Heart right ventricle (tissue), 16 donors: ENCODE measurements around the gene GAB2. TPM values are rescaled to one million over a fixed set of nuclear protein-coding genes. Genes with fewer than 3 reads are reported as not detected.

Experiments
- ATAC-seq, 8 donors: fragments of 200-7000 bp; cut with Tn5 transposase; one replicate each; pipeline ENCODE4 v1.9.1; 2020; ENCODE audit warnings: mild to moderate bottlenecking in 8 of 8, moderate library complexity in 8 of 8, moderate number of reproducible peaks in 1 of 8
- DNase-seq, 2 donors: peaks; one replicate each; pipeline ENCODE4 v3.0.0-alpha.2; 2020
- H3K27ac ChIP-seq, 10 donors: fragments of 200-600 bp; sonication (generic) in 2 of 10; one replicate each; pipeline versions ENCODE4 v1.5.0 to v1.8.0; 2020 to 2022; ENCODE audit warnings: mild to moderate bottlenecking in 3 of 10
- H3K27me3 ChIP-seq, 7 donors: fragments of 200-600 bp; one replicate each; pipeline ENCODE4 v1.8.0; 2021 to 2022; ENCODE audit warnings: mild to moderate bottlenecking in 2 of 7
- H3K36me3 ChIP-seq, 9 donors: fragments of 200-600 bp; sonication (generic) in 1 of 9; one replicate each; pipeline versions ENCODE4 v1.5.0 to v1.8.0; 2020 to 2022; ENCODE audit warnings: mild to moderate bottlenecking in 2 of 9
- H3K4me1 ChIP-seq, 9 donors: fragments of 200-600 bp; sonication (generic) in 1 of 9; one replicate each; pipeline versions ENCODE4 v1.5.0 to v1.8.0; 2020 to 2022; ENCODE audit warnings: mild to moderate bottlenecking in 4 of 9
- H3K4me3 ChIP-seq, 10 donors: fragments of 200-600 bp; sonication (generic) in 2 of 10; one replicate each; pipeline versions ENCODE4 v1.5.0 to v1.8.0; 2020 to 2022; ENCODE audit warnings: mild to moderate bottlenecking in 7 of 10, moderate library complexity in 2 of 10
- H3K9me3 ChIP-seq, 11 donors: fragments of 200-600 bp in 10 of 11; sonication (generic) in 2 of 11; one replicate each; pipeline versions ENCODE4 v1.5.0 to v1.8.0; 2013 to 2022; ENCODE audit warnings: mild to moderate bottlenecking in 2 of 11, control low read depth in 1 of 11, moderate library complexity in 1 of 11
- WGBS, 2 donors: extraction: QIAGEN DNeasy Blood & Tissue Kit; methylation state at CpG; one replicate each; pipeline ENCODE4 v1.1.7; 2013; ENCODE audit warnings: inconsistent platforms in 1 of 2; 5-methylcytosine and 5-hydroxymethylcytosine counted together
- intact Hi-C, 10 donors: fragments of 100-400 bp; cut with DNase I; formaldehyde crosslinking; loops; one replicate each; pipeline versions ENCODE4 v1.11.1 to v1.14.2; 2022
- polyA plus RNA-seq, 2 donors: library from polyadenylated mRNA; stranded (reverse); fragments of 200-250 nt; gene quantifications; one replicate each; pipeline ENCODE4 v1.2.3, GENCODE V29; 2013
- total RNA-seq, 10 donors: library from RNA; stranded (reverse); fragmentation: NEBNext Ultra II Directional in 3 of 10; extraction: Animal tissue kit (Norgen Biotek cat#: 25700) in 3 of 10; gene quantifications; one replicate each; pipeline versions ENCODE4 v1.2.1 to v1.2.4, GENCODE V29; 2021 to 2023
- TF ChIP-seq, protein P1 (sequence below), 9 donors: fragments of 200-600 bp; sonication (generic) in 2 of 9; IDR thresholded peaks; one replicate each; pipeline versions ENCODE4 v1.5.0 to v1.8.0; 2021 to 2022; ENCODE audit warnings: antibody characterized with exemption in 9 of 9, mild to moderate bottlenecking in 5 of 9, moderate library complexity in 1 of 9
- donor health status: Arrhythmogenic right ventricular cardiomyopathy.
- donor health status: ischemic (EF 13 %, LVEDD 7.1; RV severe dilation, severe dysfunction).
- donor health status: healthy with polysubstance abuse.
- donor health status: DM: no; HTN: yes; CAD: no.
- donor health status: DM: no; HTN: no; CAD: no.
- donor health status: ischemic (EF 25% LVEDD 6.9; RV normal size, moderate dysfunction).
- donor health status: ischemic (EF 25% LVEDD 5.7; RV mildly dilated, moderate dysfunction).
- donor health status: healthy.
- donor health status: DM: yes; HTN: yes; CAD: no.
- donor health status: Ischemic cardiomyopathy.
- donor health status: ischemic (EF 35%, LVEDD 5.7; RV mildly dilated, moderate dysfunction).
- donor health status: nonischemic (EF 11% LVEDD 7.7; RV severe dilation, severe dysfunction).
- donor health status: DM: yes; HTN: yes; CAD: no.
- donor health status: PGD.
- donor health status: ischemic (EF 29% LVEDD 5.4; RV normal size, mild dysfunction).
- donor health status: nonischemic (EF 23%, LVEDD 6.1; RV moderate dilation, normal function).

Gene GAB2
- total and polyA plus RNA-seq, 12 donors: 5.0 to 44.6 (median 27.0) TPM

GRCh38 chr11:78428266-78428636, 10.6 kb upstream of the GAB2 start:
- Histone ChIP-seq H3K27ac (peak overlapping the region in 3 of 10 donors; percentile 45 to 90 (median 53)), H3K36me3 (no peaks in the 10 kb centered on the region), H3K4me1 (peaks cover 0 to 60% (median 16%) of the 10 kb centered on the region in 9 donors), H3K27me3 (no peaks in the 10 kb centered on the region), H3K4me3 (peak overlapping the region in 1 of 10 donors; percentile 11), H3K9me3 (no peaks in the 10 kb centered on the region)
- intact Hi-C loops: loop anchor here in 5 of 10 donors (10.0 kb wide), 4 partner anchors 127 to 293 kb away; partner anchors contain the start of gene ALG8 (in 2 of the 5)
- ATAC-seq (no peak), DNase-seq (no peak)
- TF ChIP-seq, protein P1, sequence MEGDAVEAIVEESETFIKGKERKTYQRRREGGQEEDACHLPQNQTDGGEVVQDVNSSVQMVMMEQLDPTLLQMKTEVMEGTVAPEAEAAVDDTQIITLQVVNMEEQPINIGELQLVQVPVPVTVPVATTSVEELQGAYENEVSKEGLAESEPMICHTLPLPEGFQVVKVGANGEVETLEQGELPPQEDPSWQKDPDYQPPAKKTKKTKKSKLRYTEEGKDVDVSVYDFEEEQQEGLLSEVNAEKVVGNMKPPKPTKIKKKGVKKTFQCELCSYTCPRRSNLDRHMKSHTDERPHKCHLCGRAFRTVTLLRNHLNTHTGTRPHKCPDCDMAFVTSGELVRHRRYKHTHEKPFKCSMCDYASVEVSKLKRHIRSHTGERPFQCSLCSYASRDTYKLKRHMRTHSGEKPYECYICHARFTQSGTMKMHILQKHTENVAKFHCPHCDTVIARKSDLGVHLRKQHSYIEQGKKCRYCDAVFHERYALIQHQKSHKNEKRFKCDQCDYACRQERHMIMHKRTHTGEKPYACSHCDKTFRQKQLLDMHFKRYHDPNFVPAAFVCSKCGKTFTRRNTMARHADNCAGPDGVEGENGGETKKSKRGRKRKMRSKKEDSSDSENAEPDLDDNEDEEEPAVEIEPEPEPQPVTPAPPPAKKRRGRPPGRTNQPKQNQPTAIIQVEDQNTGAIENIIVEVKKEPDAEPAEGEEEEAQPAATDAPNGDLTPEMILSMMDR (IDR thresholded peaks at IDR 0.05): no peak

GRCh38 chr11:78427615-78428265, 10.1 kb upstream of the GAB2 start:
- WGBS, 2 donors: 59 to 73% methylated on average over 11 of the region's 11 CpGs
- Histone ChIP-seq H3K4me3 (peak overlapping the region in 5 of 10 donors; percentile 4 to 26 (median 19)), H3K9me3 (no peaks in the 10 kb centered on the region), H3K27me3 (no peaks in the 10 kb centered on the region), H3K27ac (peak overlapping the region in 3 of 10 donors; percentile 45 to 90 (median 53)), H3K4me1 (peaks cover 0 to 59% (median 14%) of the 10 kb centered on the region in 9 donors), H3K36me3 (no peaks in the 10 kb centered on the region)
- intact Hi-C loops: loop anchor here in 5 of 10 donors (10.0 kb wide), 4 partner anchors 127 to 293 kb away; partner anchors contain the start of gene ALG8 (in 2 of the 5)
- ATAC-seq (no peak), DNase-seq (no peak)
- TF ChIP-seq, protein P1 (IDR thresholded peaks at IDR 0.05): no peak

GRCh38 chr11:78426845-78427244, 9.2 kb upstream of the GAB2 start:
- H3K27ac ChIP-seq: peak overlapping the region in 1 of 10 donors; percentile 90
- DNase-seq (no peak), ATAC-seq (no peak)
- intact Hi-C loops: loop anchor here in 5 of 10 donors (10.0 kb wide), 4 partner anchors 128 to 292 kb away; partner anchors contain the start of gene ALG8 (in 2 of the 5)
- no peak overlapping the region for H3K4me3 ChIP-seq
- H3K4me1 ChIP-seq: peaks cover 0 to 55% (median 10%) of the 10 kb centered on the region in 9 donors
- no peaks in the 10 kb centered on the region for H3K9me3 ChIP-seq
- TF ChIP-seq, protein P1 (IDR thresholded peaks at IDR 0.05): no peak
- no peaks in the 10 kb centered on the region for H3K36me3 ChIP-seq
- 97% methylated on average over 1 of the region's 1 CpG for WGBS, 2 donors
- no peaks in the 10 kb centered on the region for H3K27me3 ChIP-seq

DNA sequence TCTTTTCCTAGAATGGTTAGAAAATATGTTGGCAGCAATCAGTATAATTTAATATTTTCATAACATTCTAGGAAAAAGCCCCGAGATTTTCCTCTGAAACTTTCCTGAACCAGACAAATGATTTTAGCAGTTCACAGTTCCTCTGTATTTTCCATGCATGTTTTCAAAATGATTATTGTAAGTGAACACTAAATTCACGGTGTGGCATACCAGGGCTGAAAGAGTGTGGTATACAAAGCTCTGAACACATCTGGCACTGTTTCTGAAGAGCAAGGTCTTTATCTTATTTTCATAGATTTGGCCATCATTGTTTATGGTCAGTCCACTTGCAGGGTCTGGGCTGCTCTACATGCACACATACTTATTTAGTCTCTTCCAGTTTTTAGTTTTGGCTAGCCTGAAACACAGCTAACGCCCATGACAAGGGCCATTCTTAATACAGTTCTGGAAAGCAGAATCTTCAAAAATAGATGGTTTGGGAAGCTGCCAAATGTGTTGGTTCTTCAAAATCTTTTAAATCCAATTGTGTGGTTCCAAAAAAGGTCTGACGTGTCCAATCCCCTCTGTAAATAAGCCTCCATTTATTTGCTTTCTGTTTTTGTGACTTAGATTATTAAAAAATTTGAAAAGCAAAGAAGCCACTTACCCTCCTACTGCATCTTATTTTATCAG, 7.9 kb upstream of the GAB2 start:
- Histone ChIP-seq H3K27ac (peak overlapping the region in 3 of 10 donors; percentile 42 to 90 (median 57)), H3K4me1 (peaks cover 0 to 65% (median 15%) of the 10 kb centered on the region in 9 donors), H3K4me3 (no peak overlapping the region), H3K36me3 (no peaks in the 10 kb centered on the region), H3K9me3 (no peaks in the 10 kb centered on the region), H3K27me3 (no peaks in the 10 kb centered on the region)
- TF ChIP-seq, protein P1 (IDR thresholded peaks at IDR 0.05): no peak
- DNase-seq: no peak
- intact Hi-C loops: loop anchor here in 5 of 10 donors (10.0 kb wide), 4 partner anchors 129 to 291 kb away; partner anchors contain the start of gene ALG8 (in 2 of the 5)
- 58 to 67% methylated on average over 4 of the region's 4 CpGs for WGBS, 2 donors
- peak in 3 of 8 donors; percentile 22 to 34 (median 34) for ATAC-seq
